ENCODE data around the gene B3GALT5.

DNA sequence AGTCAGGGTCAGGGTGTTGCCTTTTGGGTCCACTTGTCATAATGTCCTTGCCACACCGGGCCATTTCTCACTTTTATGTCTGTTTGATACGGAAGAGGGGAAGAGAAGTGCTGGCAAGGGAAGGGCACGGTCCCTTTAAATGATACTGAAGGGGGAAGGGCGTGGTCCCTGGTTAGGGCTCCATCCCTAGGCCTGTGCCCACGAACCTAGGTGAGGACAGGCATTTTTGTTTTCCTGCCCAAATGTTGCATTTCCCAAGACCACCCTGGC, 25.2 kb downstream of the B3GALT5 start:
- TF ChIP-seq, protein P1, sequence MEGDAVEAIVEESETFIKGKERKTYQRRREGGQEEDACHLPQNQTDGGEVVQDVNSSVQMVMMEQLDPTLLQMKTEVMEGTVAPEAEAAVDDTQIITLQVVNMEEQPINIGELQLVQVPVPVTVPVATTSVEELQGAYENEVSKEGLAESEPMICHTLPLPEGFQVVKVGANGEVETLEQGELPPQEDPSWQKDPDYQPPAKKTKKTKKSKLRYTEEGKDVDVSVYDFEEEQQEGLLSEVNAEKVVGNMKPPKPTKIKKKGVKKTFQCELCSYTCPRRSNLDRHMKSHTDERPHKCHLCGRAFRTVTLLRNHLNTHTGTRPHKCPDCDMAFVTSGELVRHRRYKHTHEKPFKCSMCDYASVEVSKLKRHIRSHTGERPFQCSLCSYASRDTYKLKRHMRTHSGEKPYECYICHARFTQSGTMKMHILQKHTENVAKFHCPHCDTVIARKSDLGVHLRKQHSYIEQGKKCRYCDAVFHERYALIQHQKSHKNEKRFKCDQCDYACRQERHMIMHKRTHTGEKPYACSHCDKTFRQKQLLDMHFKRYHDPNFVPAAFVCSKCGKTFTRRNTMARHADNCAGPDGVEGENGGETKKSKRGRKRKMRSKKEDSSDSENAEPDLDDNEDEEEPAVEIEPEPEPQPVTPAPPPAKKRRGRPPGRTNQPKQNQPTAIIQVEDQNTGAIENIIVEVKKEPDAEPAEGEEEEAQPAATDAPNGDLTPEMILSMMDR (IDR thresholded peaks at IDR 0.05; ENCODE audit: insufficient read depth, low read depth, low read length): no peak
- TF ChIP-seq EZH2 (IDR thresholded peaks at IDR 0.05; ENCODE audit: insufficient read depth, low read length): no peak
